Measurements from ENCODE around the gene NRXN3.
A peak's percentile ranks its signal among the peaks of the same experiment; 100 is the strongest.

DNA sequence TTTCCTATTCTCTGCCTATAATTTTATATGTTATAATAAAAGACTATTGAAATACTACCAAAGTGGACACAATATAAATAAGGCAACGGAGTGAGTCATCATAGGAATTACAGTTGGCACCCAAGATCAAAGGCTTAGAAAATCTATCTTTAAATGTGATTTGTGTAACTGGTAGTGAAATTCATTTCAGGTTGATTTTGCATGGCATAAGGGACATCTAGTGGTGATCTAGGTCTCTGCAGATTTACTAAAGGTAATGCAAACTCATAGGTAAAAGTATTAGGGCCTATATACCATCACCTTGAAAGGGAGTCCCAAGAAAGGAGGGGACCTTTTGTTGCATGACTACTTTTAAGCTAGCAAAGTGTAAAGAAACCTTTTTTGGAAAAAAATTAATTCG, 527.2 kb downstream of the NRXN3 start:
- TF ChIP-seq, protein P1, sequence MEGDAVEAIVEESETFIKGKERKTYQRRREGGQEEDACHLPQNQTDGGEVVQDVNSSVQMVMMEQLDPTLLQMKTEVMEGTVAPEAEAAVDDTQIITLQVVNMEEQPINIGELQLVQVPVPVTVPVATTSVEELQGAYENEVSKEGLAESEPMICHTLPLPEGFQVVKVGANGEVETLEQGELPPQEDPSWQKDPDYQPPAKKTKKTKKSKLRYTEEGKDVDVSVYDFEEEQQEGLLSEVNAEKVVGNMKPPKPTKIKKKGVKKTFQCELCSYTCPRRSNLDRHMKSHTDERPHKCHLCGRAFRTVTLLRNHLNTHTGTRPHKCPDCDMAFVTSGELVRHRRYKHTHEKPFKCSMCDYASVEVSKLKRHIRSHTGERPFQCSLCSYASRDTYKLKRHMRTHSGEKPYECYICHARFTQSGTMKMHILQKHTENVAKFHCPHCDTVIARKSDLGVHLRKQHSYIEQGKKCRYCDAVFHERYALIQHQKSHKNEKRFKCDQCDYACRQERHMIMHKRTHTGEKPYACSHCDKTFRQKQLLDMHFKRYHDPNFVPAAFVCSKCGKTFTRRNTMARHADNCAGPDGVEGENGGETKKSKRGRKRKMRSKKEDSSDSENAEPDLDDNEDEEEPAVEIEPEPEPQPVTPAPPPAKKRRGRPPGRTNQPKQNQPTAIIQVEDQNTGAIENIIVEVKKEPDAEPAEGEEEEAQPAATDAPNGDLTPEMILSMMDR (conservative IDR thresholded peaks at IDR 0.05 in 1 of 2, IDR thresholded peaks at IDR 0.05 in 1 of 2; ENCODE audit: low read depth in 1 of 2, low read length in 2 of 2), result peak; percentile 37 to 81
- TF ChIP-seq EZH2 (IDR thresholded peaks at IDR 0.05; ENCODE audit: low read length, missing control alignments), result no peak

Data from fibroblast of lung (primary cell).